ENCODE results near the gene ATP11B. TPM values are rescaled to one million over a fixed set of nuclear protein-coding genes. Genes with fewer than 3 reads are reported as not detected.

Gene ATP11B
- total and polyA plus RNA-seq, 2 of the 8 experiments (the other 6 are each of a cell fraction or from before 2014, with no cell fraction given) = 5.1 to 26.5 TPM

DNA sequence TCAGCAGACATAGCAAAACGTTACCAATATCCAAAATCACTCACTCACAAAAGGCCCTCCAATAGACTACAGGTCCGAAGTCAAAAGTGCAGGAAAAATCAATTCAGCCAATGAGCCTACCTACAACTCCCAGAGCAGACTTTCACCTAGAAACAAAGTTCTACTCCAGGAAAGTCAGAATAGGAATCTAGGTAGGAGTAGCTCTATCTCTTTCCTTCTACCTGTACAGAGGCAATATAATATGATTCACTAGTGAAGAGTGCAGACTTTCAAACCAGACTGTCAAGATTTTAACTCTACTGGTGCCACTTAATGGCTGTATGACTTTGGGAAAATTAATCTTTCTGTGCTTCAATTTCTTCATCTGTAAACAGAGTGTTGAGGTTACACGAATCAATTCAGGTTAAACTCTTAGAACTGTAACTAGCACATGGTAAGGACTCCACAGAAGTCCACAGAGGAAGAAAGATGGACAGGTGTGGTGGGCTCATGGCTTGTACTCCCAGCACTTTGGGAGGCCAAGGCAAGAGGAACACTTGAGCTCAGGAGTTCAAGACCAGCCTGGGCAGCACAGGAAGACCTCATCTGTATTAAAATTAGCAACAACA, 177.6 kb downstream of the ATP11B start (continued):
- TF ChIP-seq, protein P1, sequence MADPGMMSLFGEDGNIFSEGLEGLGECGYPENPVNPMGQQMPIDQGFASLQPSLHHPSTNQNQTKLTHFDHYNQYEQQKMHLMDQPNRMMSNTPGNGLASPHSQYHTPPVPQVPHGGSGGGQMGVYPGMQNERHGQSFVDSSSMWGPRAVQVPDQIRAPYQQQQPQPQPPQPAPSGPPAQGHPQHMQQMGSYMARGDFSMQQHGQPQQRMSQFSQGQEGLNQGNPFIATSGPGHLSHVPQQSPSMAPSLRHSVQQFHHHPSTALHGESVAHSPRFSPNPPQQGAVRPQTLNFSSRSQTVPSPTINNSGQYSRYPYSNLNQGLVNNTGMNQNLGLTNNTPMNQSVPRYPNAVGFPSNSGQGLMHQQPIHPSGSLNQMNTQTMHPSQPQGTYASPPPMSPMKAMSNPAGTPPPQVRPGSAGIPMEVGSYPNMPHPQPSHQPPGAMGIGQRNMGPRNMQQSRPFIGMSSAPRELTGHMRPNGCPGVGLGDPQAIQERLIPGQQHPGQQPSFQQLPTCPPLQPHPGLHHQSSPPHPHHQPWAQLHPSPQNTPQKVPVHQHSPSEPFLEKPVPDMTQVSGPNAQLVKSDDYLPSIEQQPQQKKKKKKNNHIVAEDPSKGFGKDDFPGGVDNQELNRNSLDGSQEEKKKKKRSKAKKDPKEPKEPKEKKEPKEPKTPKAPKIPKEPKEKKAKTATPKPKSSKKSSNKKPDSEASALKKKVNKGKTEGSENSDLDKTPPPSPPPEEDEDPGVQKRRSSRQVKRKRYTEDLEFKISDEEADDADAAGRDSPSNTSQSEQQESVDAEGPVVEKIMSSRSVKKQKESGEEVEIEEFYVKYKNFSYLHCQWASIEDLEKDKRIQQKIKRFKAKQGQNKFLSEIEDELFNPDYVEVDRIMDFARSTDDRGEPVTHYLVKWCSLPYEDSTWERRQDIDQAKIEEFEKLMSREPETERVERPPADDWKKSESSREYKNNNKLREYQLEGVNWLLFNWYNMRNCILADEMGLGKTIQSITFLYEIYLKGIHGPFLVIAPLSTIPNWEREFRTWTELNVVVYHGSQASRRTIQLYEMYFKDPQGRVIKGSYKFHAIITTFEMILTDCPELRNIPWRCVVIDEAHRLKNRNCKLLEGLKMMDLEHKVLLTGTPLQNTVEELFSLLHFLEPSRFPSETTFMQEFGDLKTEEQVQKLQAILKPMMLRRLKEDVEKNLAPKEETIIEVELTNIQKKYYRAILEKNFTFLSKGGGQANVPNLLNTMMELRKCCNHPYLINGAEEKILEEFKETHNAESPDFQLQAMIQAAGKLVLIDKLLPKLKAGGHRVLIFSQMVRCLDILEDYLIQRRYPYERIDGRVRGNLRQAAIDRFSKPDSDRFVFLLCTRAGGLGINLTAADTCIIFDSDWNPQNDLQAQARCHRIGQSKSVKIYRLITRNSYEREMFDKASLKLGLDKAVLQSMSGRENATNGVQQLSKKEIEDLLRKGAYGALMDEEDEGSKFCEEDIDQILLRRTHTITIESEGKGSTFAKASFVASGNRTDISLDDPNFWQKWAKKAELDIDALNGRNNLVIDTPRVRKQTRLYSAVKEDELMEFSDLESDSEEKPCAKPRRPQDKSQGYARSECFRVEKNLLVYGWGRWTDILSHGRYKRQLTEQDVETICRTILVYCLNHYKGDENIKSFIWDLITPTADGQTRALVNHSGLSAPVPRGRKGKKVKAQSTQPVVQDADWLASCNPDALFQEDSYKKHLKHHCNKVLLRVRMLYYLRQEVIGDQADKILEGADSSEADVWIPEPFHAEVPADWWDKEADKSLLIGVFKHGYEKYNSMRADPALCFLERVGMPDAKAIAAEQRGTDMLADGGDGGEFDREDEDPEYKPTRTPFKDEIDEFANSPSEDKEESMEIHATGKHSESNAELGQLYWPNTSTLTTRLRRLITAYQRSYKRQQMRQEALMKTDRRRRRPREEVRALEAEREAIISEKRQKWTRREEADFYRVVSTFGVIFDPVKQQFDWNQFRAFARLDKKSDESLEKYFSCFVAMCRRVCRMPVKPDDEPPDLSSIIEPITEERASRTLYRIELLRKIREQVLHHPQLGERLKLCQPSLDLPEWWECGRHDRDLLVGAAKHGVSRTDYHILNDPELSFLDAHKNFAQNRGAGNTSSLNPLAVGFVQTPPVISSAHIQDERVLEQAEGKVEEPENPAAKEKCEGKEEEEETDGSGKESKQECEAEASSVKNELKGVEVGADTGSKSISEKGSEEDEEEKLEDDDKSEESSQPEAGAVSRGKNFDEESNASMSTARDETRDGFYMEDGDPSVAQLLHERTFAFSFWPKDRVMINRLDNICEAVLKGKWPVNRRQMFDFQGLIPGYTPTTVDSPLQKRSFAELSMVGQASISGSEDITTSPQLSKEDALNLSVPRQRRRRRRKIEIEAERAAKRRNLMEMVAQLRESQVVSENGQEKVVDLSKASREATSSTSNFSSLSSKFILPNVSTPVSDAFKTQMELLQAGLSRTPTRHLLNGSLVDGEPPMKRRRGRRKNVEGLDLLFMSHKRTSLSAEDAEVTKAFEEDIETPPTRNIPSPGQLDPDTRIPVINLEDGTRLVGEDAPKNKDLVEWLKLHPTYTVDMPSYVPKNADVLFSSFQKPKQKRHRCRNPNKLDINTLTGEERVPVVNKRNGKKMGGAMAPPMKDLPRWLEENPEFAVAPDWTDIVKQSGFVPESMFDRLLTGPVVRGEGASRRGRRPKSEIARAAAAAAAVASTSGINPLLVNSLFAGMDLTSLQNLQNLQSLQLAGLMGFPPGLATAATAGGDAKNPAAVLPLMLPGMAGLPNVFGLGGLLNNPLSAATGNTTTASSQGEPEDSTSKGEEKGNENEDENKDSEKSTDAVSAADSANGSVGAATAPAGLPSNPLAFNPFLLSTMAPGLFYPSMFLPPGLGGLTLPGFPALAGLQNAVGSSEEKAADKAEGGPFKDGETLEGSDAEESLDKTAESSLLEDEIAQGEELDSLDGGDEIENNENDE (IDR thresholded peaks at IDR 0.05; ENCODE audit: insufficient replicate concordance, low read length) = no peak
- TF ChIP-seq TCF12 (IDR thresholded peaks at IDR 0.05; ENCODE audit: low read depth, low read length) (no peak), RNF2 (IDR thresholded peaks at IDR 0.05; ENCODE audit: borderline replicate concordance, low read depth, low read length, missing control alignments, poor library complexity, severe bottlenecking) (no peak)

Measured in H1 (cell line).